Hepatocyte (in vitro differentiated cells): ENCODE measurements around the gene UPF1. TPM values are rescaled to one million over a fixed set of nuclear protein-coding genes. Genes with fewer than 3 reads are reported as not detected.

Experiments used
- DNase-seq: peaks from one replicate; pipeline ENCODE4 v3.0.0-alpha.2; 2016; ENCODE audit warnings: low spot score
- H2AFZ ChIP-seq: fragments of 200-600 bp; sonication (generic); 2 replicates; pipeline ENCODE4 v1.6.0; 2016; ENCODE audit warnings: antibody characterized with exemption, mild to moderate bottlenecking
- H3K27ac ChIP-seq: fragments of 200-600 bp; sonication (generic); 2 replicates; pipeline ENCODE4 v1.5.1; 2016; ENCODE audit warnings: mild to moderate bottlenecking
- H3K27me3 ChIP-seq: fragments of 200-600 bp; sonication (generic); 2 replicates; pipeline ENCODE4 v1.6.1; 2016
- H3K36me3 ChIP-seq: fragments of 200-600 bp; sonication (generic); replicated peaks from 2 replicates; pipeline ENCODE4 v1.5.1; 2016; ENCODE audit warnings: low read depth; ENCODE audit not compliant: insufficient read depth
- H3K4me1 ChIP-seq: fragments of 200-600 bp; sonication (generic); 2 replicates; pipeline ENCODE4 v1.5.1; 2016; ENCODE audit warnings: mild to moderate bottlenecking, moderate library complexity; ENCODE audit not compliant: insufficient read depth
- H3K4me2 ChIP-seq: fragments of 200-600 bp; sonication (generic); 2 replicates; pipeline ENCODE4 v1.6.0; 2016
- H3K4me3 ChIP-seq: fragments of 200-600 bp; sonication (generic); 2 replicates; pipeline ENCODE4 v1.5.1; 2016; ENCODE audit warnings: mild to moderate bottlenecking
- H3K79me2 ChIP-seq: fragments of 200-600 bp; sonication (generic); 2 replicates; pipeline ENCODE4 v1.6.0; 2017; ENCODE audit warnings: mild to moderate bottlenecking
- H3K9me2 ChIP-seq: fragments of 200-600 bp; sonication (generic); replicated peaks from 2 replicates; pipeline ENCODE4 v1.6.0; 2017; ENCODE audit warnings: mild to moderate bottlenecking; ENCODE audit not compliant: insufficient read depth
- H3K9me3 ChIP-seq: fragments of 200-600 bp; sonication (generic); 2 replicates; pipeline ENCODE4 v1.5.1; 2016; ENCODE audit warnings: low read depth, mild to moderate bottlenecking
- H4K20me1 ChIP-seq: fragments of 200-600 bp; sonication (generic); 2 replicates; pipeline ENCODE4 v1.6.0; 2016; ENCODE audit warnings: mild to moderate bottlenecking; ENCODE audit not compliant: insufficient read depth, poor library complexity, severe bottlenecking
- CTCF ChIP-seq: fragments of 200-600 bp; sonication (generic); IDR thresholded peaks from 2 replicates; pipeline ENCODE4 v1.5.1; 2016; ENCODE audit warnings: antibody characterized with exemption, mild to moderate bottlenecking; ENCODE audit not compliant: poor library complexity
- EZH2 ChIP-seq: fragments of 200-600 bp; sonication (generic); IDR thresholded peaks from 2 replicates; pipeline ENCODE4 v1.6.1; 2016; ENCODE audit warnings: antibody characterized with exemption, mild to moderate bottlenecking, borderline replicate concordance
- EZH2phosphoT487 ChIP-seq: fragments of 200-600 bp; sonication (generic); IDR thresholded peaks from one replicate; pipeline ENCODE4 v1.6.1; 2018; ENCODE audit warnings: antibody characterized with exemption, mild to moderate bottlenecking, low read depth, moderate library complexity; ENCODE audit not compliant: unreplicated experiment, severe bottlenecking
- WGBS: methylation state at CpG from one replicate; pipeline ENCODE4 v1.1.6; 2016; ENCODE audit warnings: low lambda C conversion rate; ENCODE audit errors: missing lambda C conversion rate; 5-methylcytosine and 5-hydroxymethylcytosine counted together
- polyA plus RNA-seq: library from polyadenylated mRNA; unstranded; fragments of >200 nt; fragmentation: Nextera tagmentation; extraction: Ambion mirVana; gene quantifications from 2 replicates; pipeline ENCODE4 v1.2.1, GENCODE V29; 2016
- total RNA-seq: library from RNA; depleted of rRNA; stranded (reverse); fragments of >200 nt; gene quantifications from 2 replicates; pipeline ENCODE4 v1.2.3, GENCODE V29; 2014

UPF1 gene
- total and polyA plus RNA-seq, 2 experiments from 2014 or later: 27.0 to 47.2 TPM

- H3K27me3 ChIP-seq: no peaks in the 10 kb centered on the region
- H3K9me3 ChIP-seq: no peaks in the 10 kb centered on the region
- peaks cover 5% of the 10 kb centered on the region for H4K20me1 ChIP-seq
- H2AFZ ChIP-seq: no peak overlapping the region
- WGBS: 95% methylated on average over 46 of the region's 77 CpGs
- H3K9me2 ChIP-seq: no peaks in the 10 kb centered on the region
- no peak for DNase-seq
- H3K27ac ChIP-seq: no peak overlapping the region
- no peak overlapping the region for H3K4me2 ChIP-seq
- no peak overlapping the region for H3K4me3 ChIP-seq
- H3K36me3 ChIP-seq: no peaks in the 10 kb centered on the region
- no peaks in the 10 kb centered on the region for H3K4me1 ChIP-seq
- no peak for TF ChIP-seq CTCF
- TF ChIP-seq EZH2phosphoT487: no peak
- H3K79me2 ChIP-seq: no peaks in the 10 kb centered on the region
Observed at GRCh38 chr19:18868380-18869022, 36.7 kb downstream of the UPF1 start.

DNA sequence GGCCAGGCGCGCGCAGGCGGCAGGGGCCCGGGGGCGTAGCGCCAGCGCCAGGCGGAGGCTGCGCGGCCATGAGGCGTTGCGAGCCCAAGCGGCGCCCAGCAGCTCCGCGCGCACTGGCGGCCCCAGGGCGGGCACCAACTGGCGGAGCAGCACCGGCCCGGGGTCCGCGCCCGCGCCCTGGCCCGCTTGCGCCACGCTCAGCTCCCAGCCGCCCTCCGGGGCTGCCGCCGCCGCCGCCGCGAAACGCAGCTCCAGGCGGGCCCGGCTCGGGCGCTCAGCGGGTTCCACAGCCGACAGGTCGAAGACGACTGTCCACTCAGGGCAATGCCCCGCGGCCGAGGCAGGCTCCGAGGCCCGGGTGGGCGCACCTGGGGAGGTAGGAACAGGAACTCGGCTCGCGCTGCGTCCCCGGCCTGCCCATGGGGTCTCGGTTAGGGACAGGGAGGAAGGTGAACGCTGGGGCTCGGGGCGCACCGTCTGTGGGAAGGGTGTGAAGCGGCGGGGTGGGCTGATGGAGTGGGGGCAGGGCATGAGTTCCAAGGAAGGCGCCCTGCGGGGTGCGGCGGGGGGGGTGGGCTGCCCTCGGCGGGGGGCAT is 37.4 kb downstream of the UPF1 start:
- Histone ChIP-seq H3K9me3 (no peaks in the 10 kb centered on the region), H3K9me2 (no peaks in the 10 kb centered on the region), H3K4me3 (no peak overlapping the region), H3K27me3 (no peaks in the 10 kb centered on the region), H3K79me2 (no peaks in the 10 kb centered on the region), H2AFZ (no peak overlapping the region), H4K20me1 (peaks cover 5% of the 10 kb centered on the region), H3K4me1 (no peaks in the 10 kb centered on the region), H3K27ac (no peak overlapping the region), H3K4me2 (no peak overlapping the region), H3K36me3 (no peaks in the 10 kb centered on the region)
- DNase-seq: no peak
- TF ChIP-seq EZH2phosphoT487 (no peak), CTCF (no peak), EZH2 (no peak)
- WGBS: 94% methylated on average over 34 of the region's 71 CpGs

DNA sequence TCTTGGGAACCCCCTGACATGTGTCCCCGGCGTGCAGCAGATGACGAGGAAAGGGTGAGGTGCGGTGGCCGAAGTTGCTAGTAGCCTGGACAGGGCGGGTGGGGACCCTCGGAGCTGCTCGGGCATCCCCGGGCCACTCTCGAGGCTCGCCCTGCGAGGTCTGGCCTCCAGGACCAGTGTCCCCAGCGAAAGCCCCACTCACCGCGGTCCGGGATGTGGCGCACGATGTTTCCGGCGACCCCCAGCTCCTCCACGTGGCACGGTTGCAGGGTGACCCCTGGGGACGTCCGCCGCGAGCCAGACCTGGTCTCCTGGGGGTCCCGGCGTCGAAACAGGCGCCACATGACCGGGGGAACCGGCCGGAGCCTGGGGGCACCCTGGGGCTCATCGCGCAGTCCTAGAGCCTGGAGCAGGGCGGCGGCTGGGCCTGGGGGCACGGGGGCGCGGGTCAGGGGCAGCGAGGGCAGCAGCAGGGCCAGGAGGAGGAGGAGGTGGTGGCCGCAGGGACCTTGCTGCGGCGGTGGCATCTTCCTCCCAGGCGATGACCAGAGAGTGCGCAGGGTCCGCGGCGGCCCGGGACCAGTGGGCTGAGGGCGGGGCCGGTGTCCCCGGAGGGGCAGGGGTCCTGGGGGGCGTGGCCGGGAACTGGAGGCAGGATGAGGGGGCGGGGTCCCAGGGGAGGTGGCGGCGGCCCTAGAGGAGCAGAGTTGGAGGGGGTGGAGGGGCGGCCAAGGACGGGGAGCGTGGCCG is 38.2 kb downstream of the UPF1 start:
- Histone ChIP-seq H3K4me2 (no peak overlapping the region), H3K27me3 (no peaks in the 10 kb centered on the region), H3K4me3 (no peak overlapping the region), H2AFZ (no peak overlapping the region), H3K36me3 (no peaks in the 10 kb centered on the region), H3K4me1 (no peaks in the 10 kb centered on the region), H3K9me2 (no peaks in the 10 kb centered on the region), H3K9me3 (no peaks in the 10 kb centered on the region), H4K20me1 (peaks cover 5% of the 10 kb centered on the region), H3K79me2 (no peaks in the 10 kb centered on the region), H3K27ac (no peak overlapping the region)
- no peak for TF ChIP-seq CTCF
- TF ChIP-seq EZH2phosphoT487: no peak
- no peak for TF ChIP-seq EZH2
- no peak for DNase-seq
- WGBS: 93% methylated on average over 24 of the region's 62 CpGs
